AG10803 (cell line): Measurements from ENCODE around the gene HIPK3.
"Not testable (repeated sequence)": the region's sequence is repeated elsewhere in the genome, so short reads cannot be mapped to it uniquely, and the experiment has no call there.

Experiments
- DNase-seq: peaks from one replicate; pipeline ENCODE4 v3.0.0; 2010; ENCODE audit warnings: low read depth
- H3K4me3 ChIP-seq: 2 replicates; pipeline ENCODE4 v1.5.1; 2011; ENCODE audit warnings: mild to moderate bottlenecking, low read length, control low read depth
- CTCF ChIP-seq: conservative IDR thresholded peaks from 2 replicates; pipeline ENCODE4 v1.5.1; 2011; ENCODE audit warnings: mild to moderate bottlenecking, low read length, control low read depth, inconsistent platforms

The HIPK3 gene

GRCh38 chr11:33222052-33222750, 35.0 kb upstream of the HIPK3 start:
- no peak for DNase-seq
- no peak overlapping the region for H3K4me3 ChIP-seq
- no peak for TF ChIP-seq CTCF

- TF ChIP-seq CTCF, result no peak
- H3K4me3 ChIP-seq, result no peak overlapping the region
- DNase-seq, result no peak
These were observed 31.8 kb upstream of the HIPK3 start for GRCh38 chr11:33225371-33225770.

GRCh38 chr11:33227578-33228261, 29.5 kb upstream of the HIPK3 start:
- no peak for TF ChIP-seq CTCF
- H3K4me3 ChIP-seq, result no peak overlapping the region
- peak; percentile 34 for DNase-seq

GRCh38 chr11:33234397-33235190, 22.6 kb upstream of the HIPK3 start:
- TF ChIP-seq CTCF, result no peak
- H3K4me3 ChIP-seq, result no peak overlapping the region
- peak; percentile 1 for DNase-seq

GRCh38 chr11:33237039-33237597, 20.1 kb upstream of the HIPK3 start:
- H3K4me3 ChIP-seq, result no peak overlapping the region
- DNase-seq, result no peak
- TF ChIP-seq CTCF, result no peak

GRCh38 chr11:33242575-33242974, 14.6 kb upstream of the HIPK3 start:
- TF ChIP-seq CTCF, result no peak
- DNase-seq, result no peak
- no peak overlapping the region for H3K4me3 ChIP-seq

GRCh38 chr11:33243654-33244053, 13.5 kb upstream of the HIPK3 start:
- H3K4me3 ChIP-seq, DNase-seq: not testable (repeated sequence)
